Fibroblast of pulmonary artery (primary cell): Measurements from ENCODE around the gene ERH.

Experiments
- DNase-seq: peaks from one replicate; pipeline ENCODE4 v3.0.0-alpha.2; 2010; ENCODE audit warnings: low read depth
- H3K4me3 ChIP-seq: replicated peaks from 2 replicates; pipeline ENCODE4 v1.5.1; 2011; ENCODE audit warnings: low read depth, mild to moderate bottlenecking, control low read depth, low read length, moderate library complexity
- TF ChIP-seq, protein P1 (sequence below): IDR thresholded peaks from 2 replicates; pipeline ENCODE4 v1.5.1; 2011; ENCODE audit warnings: mild to moderate bottlenecking, control low read depth, low read length, inconsistent platforms; ENCODE audit errors: missing control alignments

Gene ERH

DNA sequence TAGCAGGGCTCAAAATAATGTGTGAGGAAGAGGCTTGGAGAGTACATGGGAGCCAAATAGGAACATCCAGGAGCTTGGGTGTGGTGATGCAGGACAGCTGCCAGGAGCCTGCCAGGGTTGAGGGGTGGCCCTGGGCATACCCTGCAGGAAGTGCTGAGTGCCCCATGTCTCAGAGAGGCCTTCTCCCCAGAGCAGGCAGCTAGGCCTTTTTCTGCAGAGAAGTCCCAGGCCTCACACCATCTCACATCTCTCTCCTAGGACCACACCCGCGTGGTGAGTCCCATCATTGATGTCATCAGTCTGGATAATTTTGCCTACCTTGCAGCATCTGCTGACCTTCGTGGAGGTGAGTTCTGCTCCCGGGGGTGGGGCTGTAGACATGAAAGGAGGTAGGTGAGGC, 66.9 kb downstream of the ERH start:
- DNase-seq = no peak
- TF ChIP-seq, protein P1, sequence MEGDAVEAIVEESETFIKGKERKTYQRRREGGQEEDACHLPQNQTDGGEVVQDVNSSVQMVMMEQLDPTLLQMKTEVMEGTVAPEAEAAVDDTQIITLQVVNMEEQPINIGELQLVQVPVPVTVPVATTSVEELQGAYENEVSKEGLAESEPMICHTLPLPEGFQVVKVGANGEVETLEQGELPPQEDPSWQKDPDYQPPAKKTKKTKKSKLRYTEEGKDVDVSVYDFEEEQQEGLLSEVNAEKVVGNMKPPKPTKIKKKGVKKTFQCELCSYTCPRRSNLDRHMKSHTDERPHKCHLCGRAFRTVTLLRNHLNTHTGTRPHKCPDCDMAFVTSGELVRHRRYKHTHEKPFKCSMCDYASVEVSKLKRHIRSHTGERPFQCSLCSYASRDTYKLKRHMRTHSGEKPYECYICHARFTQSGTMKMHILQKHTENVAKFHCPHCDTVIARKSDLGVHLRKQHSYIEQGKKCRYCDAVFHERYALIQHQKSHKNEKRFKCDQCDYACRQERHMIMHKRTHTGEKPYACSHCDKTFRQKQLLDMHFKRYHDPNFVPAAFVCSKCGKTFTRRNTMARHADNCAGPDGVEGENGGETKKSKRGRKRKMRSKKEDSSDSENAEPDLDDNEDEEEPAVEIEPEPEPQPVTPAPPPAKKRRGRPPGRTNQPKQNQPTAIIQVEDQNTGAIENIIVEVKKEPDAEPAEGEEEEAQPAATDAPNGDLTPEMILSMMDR = no peak
- H3K4me3 ChIP-seq = no peak overlapping the region
